Measurements from ENCODE around the gene GLI3.

Gene GLI3

DNA sequence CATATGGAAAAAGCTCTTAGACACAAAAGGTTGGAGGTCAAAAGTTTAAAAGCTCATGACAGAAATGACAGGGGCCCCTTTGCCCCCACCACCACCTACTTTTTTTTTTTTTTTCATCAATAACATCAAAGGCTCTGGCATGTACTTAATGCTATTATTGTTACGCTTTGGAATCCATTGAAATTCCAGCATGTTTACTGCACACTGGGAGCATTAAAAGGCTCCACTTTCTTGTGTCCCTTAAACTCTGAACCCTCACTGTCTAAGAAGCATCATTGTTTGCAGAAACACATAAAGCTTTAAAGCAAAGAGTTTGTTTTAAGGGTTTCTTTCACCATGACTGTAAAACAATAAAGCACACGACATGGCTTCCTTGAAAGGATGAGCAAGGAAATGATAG is 149.4 kb downstream of the GLI3 start:
- Histone ChIP-seq H3K9me3 (replicated peaks; ENCODE audit: insufficient read depth, low read length) (no peaks in the 10 kb centered on the region), H3K9ac (ENCODE audit: low read length) (no peak overlapping the region), H3K36me3 (replicated peaks; ENCODE audit: insufficient read depth, low read length) (no peaks in the 10 kb centered on the region), H2AFZ (ENCODE audit: low read length) (no peak overlapping the region), H3F3A (ENCODE audit: insufficient read depth, low read length) (no peaks in the 10 kb centered on the region), H3K4me2 (ENCODE audit: low read depth, low read length) (no peak overlapping the region), H3K9me2 (replicated peaks; ENCODE audit: insufficient read depth, low read length) (no peaks in the 10 kb centered on the region), H4K20me1 (ENCODE audit: insufficient read depth, low read length) (no peaks in the 10 kb centered on the region), H3K79me2 (ENCODE audit: low read length) (no peaks in the 10 kb centered on the region), H3K4me1 (ENCODE audit: low read length) (no peaks in the 10 kb centered on the region), H3K4me3 (ENCODE audit: low read length) (no peak overlapping the region), H3K27ac (ENCODE audit: low read length) (no peak overlapping the region), H3K27me3 (replicated peaks; ENCODE audit: insufficient read depth, low read length) (no peaks in the 10 kb centered on the region)
- TF ChIP-seq CTCF (IDR thresholded peaks at IDR 0.05; ENCODE audit: low read length): no peak
- TF ChIP-seq EZH2phosphoT487 (IDR thresholded peaks at IDR 0.05; ENCODE audit: low read length): no peak
- no peak for TF ChIP-seq EZH2 (optimal IDR thresholded peaks at IDR 0.05; ENCODE audit: low read depth, low read length)
- DNase-seq: no peak

DNA sequence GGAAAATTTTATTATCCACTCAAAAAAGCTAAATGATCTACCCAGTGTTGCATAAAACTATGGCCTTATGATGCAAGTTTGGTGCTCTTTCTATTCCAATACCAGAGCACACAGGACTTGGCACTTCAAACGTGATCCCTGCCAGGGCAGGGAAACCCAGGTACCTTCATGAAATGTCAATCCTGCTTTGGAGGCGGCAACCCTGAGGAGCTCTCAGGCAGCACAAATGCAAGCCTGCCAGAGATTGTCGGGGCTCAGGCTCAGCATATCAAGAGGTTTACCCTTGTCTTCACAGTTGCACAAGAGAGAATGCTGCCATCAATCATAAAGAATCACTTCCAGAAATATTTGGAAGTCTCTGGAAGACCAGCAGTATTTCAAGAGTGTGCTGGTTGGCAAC is 151.5 kb downstream of the GLI3 start:
- TF ChIP-seq CTCF (IDR thresholded peaks at IDR 0.05; ENCODE audit: low read length): no peak
- TF ChIP-seq EZH2 (optimal IDR thresholded peaks at IDR 0.05; ENCODE audit: low read depth, low read length): no peak
- TF ChIP-seq EZH2phosphoT487 (IDR thresholded peaks at IDR 0.05; ENCODE audit: low read length): no peak
- no peak overlapping the region for H3K4me2 ChIP-seq (ENCODE audit: low read depth, low read length)
- no peaks in the 10 kb centered on the region for H3K9me2 ChIP-seq (replicated peaks; ENCODE audit: insufficient read depth, low read length)
- no peak overlapping the region for H3K9ac ChIP-seq (ENCODE audit: low read length)
- H4K20me1 ChIP-seq (ENCODE audit: insufficient read depth, low read length): no peaks in the 10 kb centered on the region
- no peaks in the 10 kb centered on the region for H3K36me3 ChIP-seq (replicated peaks; ENCODE audit: insufficient read depth, low read length)
- no peak overlapping the region for H3K27ac ChIP-seq (ENCODE audit: low read length)
- no peaks in the 10 kb centered on the region for H3K79me2 ChIP-seq (ENCODE audit: low read length)
- no peaks in the 10 kb centered on the region for H3K9me3 ChIP-seq (replicated peaks; ENCODE audit: insufficient read depth, low read length)
- H3K27me3 ChIP-seq (replicated peaks; ENCODE audit: insufficient read depth, low read length): no peaks in the 10 kb centered on the region
- no peaks in the 10 kb centered on the region for H3K4me1 ChIP-seq (ENCODE audit: low read length)
- DNase-seq: no peak
- H3K4me3 ChIP-seq (ENCODE audit: low read length): no peak overlapping the region
- H3F3A ChIP-seq (ENCODE audit: insufficient read depth, low read length): no peaks in the 10 kb centered on the region
- H2AFZ ChIP-seq (ENCODE audit: low read length): no peak overlapping the region

DNA sequence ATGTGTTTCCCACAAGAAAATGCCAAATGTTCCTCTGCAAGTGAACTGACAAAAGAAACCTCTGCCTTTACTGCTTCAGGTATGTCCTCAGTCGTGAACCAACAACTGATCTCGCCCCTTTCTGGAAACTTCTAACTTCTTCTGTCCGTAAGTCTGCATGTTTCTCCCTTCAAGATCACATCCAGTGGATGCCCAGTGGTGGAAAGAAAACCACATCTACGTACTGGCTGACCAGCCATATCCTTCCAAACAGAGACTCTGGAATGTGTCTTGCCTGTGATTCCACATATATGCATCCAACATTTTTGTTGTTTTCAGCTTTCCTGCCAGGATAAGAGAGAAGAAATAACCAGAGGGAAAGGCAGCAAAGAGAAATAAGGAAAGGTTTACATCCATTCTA is 152.7 kb downstream of the GLI3 start:
- Histone ChIP-seq H3F3A (ENCODE audit: insufficient read depth, low read length) (no peaks in the 10 kb centered on the region), H3K36me3 (replicated peaks; ENCODE audit: insufficient read depth, low read length) (no peaks in the 10 kb centered on the region), H3K79me2 (ENCODE audit: low read length) (no peaks in the 10 kb centered on the region), H3K9me2 (replicated peaks; ENCODE audit: insufficient read depth, low read length) (no peaks in the 10 kb centered on the region), H3K4me2 (ENCODE audit: low read depth, low read length) (no peak overlapping the region), H3K27me3 (replicated peaks; ENCODE audit: insufficient read depth, low read length) (no peaks in the 10 kb centered on the region), H3K9me3 (replicated peaks; ENCODE audit: insufficient read depth, low read length) (no peaks in the 10 kb centered on the region), H3K4me3 (ENCODE audit: low read length) (no peak overlapping the region), H3K9ac (ENCODE audit: low read length) (no peak overlapping the region), H4K20me1 (ENCODE audit: insufficient read depth, low read length) (no peaks in the 10 kb centered on the region), H3K27ac (ENCODE audit: low read length) (no peak overlapping the region), H3K4me1 (ENCODE audit: low read length) (no peaks in the 10 kb centered on the region), H2AFZ (ENCODE audit: low read length) (no peak overlapping the region)
- no peak for DNase-seq
- TF ChIP-seq EZH2phosphoT487 (IDR thresholded peaks at IDR 0.05; ENCODE audit: low read length) (no peak), CTCF (IDR thresholded peaks at IDR 0.05; ENCODE audit: low read length) (no peak), EZH2 (optimal IDR thresholded peaks at IDR 0.05; ENCODE audit: low read depth, low read length) (no peak)
